SK-N-SH (cell line): ENCODE data around the gene MAGEA4.

Experiments
- CTCF ChIP-seq: fragments of 200-600 bp; sonication (generic); IDR thresholded peaks from 2 replicates; pipeline ENCODE4 v1.6.1; 2017; ENCODE audit warnings: antibody characterized with exemption, mild to moderate bottlenecking, moderate library complexity
- EZH2phosphoT487 ChIP-seq: fragments of 200-600 bp; sonication (generic); IDR thresholded peaks from 2 replicates; pipeline ENCODE4 v1.6.1; 2017; ENCODE audit warnings: low read depth, mixed run types, mild to moderate bottlenecking, antibody characterized with exemption, moderate library complexity, borderline replicate concordance
- MEF2A ChIP-seq: IDR thresholded peaks from 2 replicates; pipeline ENCODE4 v1.4.0; 2012; ENCODE audit warnings: low read depth, borderline replicate concordance
- REST ChIP-seq: IDR thresholded peaks from 2 replicates; pipeline ENCODE4 v1.6.1; 2012; ENCODE audit warnings: mild to moderate bottlenecking, low read depth, low read length, moderate library complexity
- SMC3 ChIP-seq: IDR thresholded peaks from 2 replicates; pipeline ENCODE4 v1.6.1; 2012; ENCODE audit warnings: low read depth, low read length, improper control_type of control experiment
- YY1 ChIP-seq: IDR thresholded peaks from 2 replicates; pipeline ENCODE4 v1.4.0; 2012; ENCODE audit warnings: low read depth, mild to moderate bottlenecking

GRCh38 chrX:151966236-151966635 is 53.5 kb downstream of the MAGEA4 start:
- TF ChIP-seq SMC3 (no peak), MEF2A (no peak), REST (no peak), CTCF (no peak), YY1 (no peak), EZH2phosphoT487 (no peak)
